GM19193 (cell line): ENCODE results near the gene SNUPN.

ENCODE experiments used
- POLR2A ChIP-seq: IDR thresholded peaks from 4 replicates; pipeline ENCODE4 v1.6.1; 2011; ENCODE audit not compliant: insufficient read depth, insufficient read length; ENCODE audit errors: extremely low read depth

The SNUPN gene

DNA sequence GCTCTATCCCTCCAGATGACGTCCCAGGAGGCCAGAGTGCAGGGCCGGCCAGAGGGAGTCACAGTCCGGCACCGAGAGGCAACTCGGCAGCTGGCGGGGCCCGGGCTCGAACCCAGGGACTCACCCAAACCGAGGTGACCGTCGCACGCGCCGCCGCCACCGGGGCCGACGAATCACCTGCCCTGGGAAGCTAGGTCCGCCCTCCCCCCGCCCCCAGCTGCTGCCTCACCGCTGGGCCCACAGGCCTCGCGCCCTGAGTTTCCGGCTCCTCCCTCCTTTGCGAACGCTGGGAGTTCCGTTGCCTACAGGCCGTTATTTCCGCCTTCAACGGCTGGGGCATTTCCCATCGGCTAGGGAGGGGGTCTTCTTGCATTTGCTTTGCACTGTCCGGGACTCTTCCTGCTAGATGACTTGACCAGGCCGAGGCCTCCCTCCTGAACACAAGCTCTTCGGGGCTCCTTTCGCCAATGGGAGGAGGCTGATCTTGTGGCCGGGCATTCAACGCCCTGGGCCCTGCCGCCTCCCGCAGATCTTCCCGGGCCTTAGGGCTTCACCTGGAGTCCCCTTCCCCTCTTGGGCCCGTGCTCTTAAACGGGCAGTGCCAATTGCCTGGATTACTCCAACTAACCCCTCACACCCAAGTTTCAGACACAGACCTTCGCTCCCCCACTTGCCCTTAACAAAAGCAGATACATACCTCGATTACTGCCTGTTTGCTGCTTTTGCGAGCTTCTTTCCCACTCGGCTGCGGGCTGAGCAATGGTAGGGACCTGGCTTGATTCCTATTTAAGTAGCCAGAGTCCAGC is at the start of gene SNUPN:
Gene SNUPN (minus strand): TSS at position 184 of the 806 bp plus-strand sequence. CDS start 4,674 bp downstream, outside the sequence.
- TF ChIP-seq POLR2A, result peak; percentile 84

GRCh38 chr15:75674366-75674765 is 48.8 kb upstream of the SNUPN start:
- TF ChIP-seq POLR2A, result no peak

- no peak for TF ChIP-seq POLR2A
Observed at GRCh38 chr15:75673426-75674235, 48.1 kb upstream of the SNUPN start.

- no peak for TF ChIP-seq POLR2A
Observed at GRCh38 chr15:75672646-75673425, 47.3 kb upstream of the SNUPN start.

DNA sequence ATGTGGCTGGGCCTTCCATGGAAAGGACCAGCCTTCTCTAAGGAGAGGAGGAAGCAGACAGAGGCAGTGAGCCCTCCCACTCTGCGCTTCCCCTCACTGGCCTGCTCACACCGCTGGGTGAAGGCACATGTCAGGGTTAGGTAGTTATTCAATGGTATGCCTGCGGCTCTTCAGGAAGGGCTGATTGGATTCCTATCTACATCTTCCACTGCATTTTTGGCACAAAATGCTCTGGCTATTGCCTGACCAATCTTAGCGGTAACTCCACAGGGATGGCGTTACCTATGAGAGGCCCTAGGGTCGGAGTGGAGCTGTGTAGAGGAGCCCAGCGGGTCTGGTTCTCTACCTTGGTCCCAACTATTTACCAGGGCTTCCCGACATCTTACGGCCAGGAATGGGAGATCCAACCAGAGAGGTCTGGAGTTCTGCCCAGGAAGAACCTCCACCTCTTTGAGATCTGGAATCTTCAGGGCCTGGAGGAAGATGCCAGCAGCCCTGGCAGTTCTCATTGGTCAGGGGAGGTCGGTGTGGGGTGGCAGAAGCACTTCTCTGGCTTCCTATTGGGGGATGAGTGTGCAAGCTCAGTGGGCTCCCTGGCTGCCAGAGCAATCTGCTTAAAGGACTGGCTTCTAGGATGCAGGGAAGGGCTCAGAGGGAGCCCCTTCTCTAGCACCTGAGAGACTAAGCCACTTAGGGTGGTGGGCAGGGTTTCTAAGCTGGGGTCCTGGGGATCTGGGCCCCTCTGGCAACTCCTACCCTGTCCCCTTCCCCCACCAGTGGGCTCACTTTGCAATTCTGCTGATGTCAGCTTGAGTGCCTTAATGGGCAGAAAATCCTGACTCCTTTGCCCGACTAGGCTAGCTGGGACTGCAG is 46.4 kb upstream of the SNUPN start:
- TF ChIP-seq POLR2A, result no peak

GRCh38 chr15:75669879-75670212 is 44.3 kb upstream of the SNUPN start:
- TF ChIP-seq POLR2A, result no peak

DNA sequence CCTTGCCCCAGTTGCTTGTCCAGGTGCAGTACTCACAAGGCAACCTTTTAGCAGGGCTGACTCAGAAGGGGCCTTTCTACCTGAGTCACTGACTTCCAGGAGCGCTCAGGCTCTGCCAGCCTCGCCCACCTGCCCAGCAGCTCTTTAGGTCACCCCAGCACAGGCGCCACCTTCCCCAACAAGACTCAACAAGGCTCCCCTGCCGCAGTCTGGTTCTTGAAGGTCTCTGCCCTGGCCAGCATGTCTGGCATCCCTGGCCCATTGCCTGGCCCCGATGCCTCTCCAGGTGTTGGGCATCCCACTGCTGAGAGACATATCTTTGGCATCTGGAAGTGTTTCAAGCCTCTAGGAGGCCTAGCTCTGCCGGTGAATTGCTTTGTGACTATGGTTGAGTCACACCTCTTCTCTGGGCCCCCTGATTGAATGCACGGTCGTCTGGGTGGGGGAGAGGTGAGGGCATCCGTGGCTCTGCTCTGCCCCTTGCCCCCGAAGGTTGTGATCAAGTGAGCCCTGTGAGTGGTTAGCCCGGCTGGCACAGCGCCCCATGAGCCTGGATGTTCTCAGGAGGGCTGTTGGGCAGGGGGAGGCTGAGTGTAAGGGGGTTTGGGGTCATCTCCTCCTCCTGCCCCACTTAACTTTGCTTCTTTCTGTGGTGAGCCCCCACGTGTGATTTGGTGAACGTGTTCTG is 43.8 kb upstream of the SNUPN start:
- TF ChIP-seq POLR2A, result no peak

DNA sequence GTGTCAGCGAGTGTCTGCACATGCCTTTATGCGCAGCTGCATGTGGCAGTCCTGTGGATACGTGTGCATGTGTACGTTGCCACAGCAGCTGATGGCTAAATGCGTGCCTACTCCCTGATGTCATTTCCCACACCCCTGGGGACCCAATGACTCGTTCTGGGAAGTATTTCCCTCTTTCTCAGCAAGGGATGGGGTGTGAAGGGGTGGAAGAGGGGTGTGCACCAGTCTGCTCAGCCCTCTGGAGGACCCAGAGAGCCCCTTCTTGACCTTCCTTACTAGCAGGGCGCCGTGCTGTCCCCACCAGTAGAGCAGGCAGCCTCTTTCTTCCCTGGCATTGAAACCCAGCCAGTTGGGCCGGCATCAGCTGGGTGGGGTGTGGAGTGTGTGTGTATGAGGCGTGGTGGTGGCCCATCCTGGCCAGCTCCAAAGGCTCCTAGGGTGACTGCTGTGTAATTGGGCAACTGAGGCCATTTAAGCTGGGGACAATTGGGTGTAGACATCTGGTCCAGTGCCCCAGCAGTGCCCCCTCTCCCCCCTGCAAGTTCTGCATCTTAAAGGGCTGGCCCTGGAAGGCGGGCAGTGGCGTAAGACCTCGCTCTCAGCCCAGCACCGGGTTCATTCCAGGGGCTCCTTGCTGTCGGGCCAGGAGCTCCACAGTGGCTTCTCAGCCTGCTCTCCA is 41.4 kb upstream of the SNUPN start:
- no peak for TF ChIP-seq POLR2A

- no peak for TF ChIP-seq POLR2A
Observed at GRCh38 chr15:75663931-75664421, 38.5 kb upstream of the SNUPN start.

GRCh38 chr15:75662823-75663519 is 37.4 kb upstream of the SNUPN start:
- no peak for TF ChIP-seq POLR2A

DNA sequence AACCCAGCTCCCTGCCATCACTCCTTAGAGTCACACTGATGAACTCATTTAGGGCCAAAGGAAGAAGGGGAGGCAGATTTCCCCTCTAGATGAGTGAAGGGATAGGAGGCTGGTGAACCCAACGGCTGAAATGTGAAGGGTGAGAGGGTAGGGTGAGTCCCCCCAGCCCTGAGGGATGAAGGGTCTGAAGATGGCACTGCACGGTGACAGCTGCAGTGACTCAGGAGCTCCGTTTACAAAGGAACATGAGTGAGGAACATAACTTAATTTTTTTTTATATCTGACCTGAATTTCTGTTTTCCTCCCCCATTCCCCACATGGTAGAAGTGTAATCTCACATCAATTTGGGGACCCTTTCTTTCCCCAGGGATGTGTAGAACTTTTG is 36.2 kb upstream of the SNUPN start:
- no peak for TF ChIP-seq POLR2A

- TF ChIP-seq POLR2A, result no peak
Observed at GRCh38 chr15:75661100-75661755, 35.7 kb upstream of the SNUPN start.

GRCh38 chr15:75659928-75660645 is 34.6 kb upstream of the SNUPN start:
- TF ChIP-seq POLR2A, result no peak
